ENCODE results near the gene WWOX.

Gene WWOX

DNA sequence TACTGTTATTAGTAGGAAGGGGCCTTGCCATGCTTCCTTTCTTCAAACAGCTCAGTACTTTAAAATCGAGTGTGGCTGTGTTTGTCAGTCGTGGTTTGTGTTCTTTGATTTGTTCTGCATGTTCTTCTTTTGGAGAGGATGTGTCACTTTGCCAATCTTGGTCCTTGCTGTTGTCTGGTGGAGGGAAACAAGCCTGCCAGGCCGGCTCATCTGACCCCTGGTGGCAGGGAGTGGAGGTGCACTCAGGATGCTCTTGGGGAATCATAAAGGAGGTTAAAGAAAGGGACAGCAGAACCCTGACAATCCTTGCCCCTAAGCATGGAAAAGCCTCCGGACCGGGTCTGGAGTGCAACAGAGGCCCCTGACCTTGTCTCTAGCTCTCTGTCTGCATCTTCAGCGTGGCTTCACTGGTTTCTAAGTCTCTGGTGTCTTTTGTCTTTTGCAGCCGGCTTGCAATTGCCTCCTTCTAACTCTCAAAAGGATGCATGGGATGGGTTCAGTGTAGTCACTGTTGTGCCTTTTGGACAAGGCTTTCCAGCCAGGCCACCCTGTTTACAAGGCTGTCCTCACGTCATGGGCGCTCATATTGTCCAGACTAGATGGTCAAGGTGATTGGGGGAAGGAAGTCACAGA, 135.8 kb downstream of the WWOX start:
- H3K9ac ChIP-seq (ENCODE audit: low read length): no peak overlapping the region
- no peaks in the 10 kb centered on the region for H3K36me3 ChIP-seq (ENCODE audit: control insufficient read depth in 1 of 2, insufficient read depth in 2 of 2, low read length in 2 of 2)
- DNase-seq: peak; percentile 52 to 88
- no peak overlapping the region for H3K18ac ChIP-seq (ENCODE audit: low read length)
- H2AK5ac ChIP-seq (ENCODE audit: low read length): no peak overlapping the region
- H3K27ac ChIP-seq (ENCODE audit: low read depth, low read length): no peak overlapping the region
- WGBS (ENCODE audit: extremely low coverage, insufficient coverage, insufficient read length): no CpG with 5 or more reads among the region's 9 CpGs
- no peak overlapping the region for H2BK120ac ChIP-seq (ENCODE audit: insufficient read depth, low read length, poor library complexity)
- no peak overlapping the region for H3K4ac ChIP-seq (ENCODE audit: low read depth, low read length)
- no peak overlapping the region for H2AFZ ChIP-seq (ENCODE audit: insufficient read depth, low read length, poor library complexity)
- no peak overlapping the region for H4K12ac ChIP-seq (ENCODE audit: low read depth, low read length)
- no peak overlapping the region for H4K8ac ChIP-seq (ENCODE audit: low read depth, low read length)
- H3K4me1 ChIP-seq (ENCODE audit: control insufficient read depth in 1 of 2, insufficient read depth in 2 of 2, low read length in 2 of 2): peaks cover 0 to 1% of the 10 kb centered on the region in 2 experiments
- H3K4me2 ChIP-seq (ENCODE audit: low read length): no peak overlapping the region
- H4K91ac ChIP-seq (ENCODE audit: low read depth, low read length): no peak overlapping the region
- no peak overlapping the region for H3K4me3 ChIP-seq (ENCODE audit: low read depth, low read length)
- no peak overlapping the region for H3K14ac ChIP-seq (ENCODE audit: low read length)
- H3K79me1 ChIP-seq (ENCODE audit: low read length): no peaks in the 10 kb centered on the region
- no peak overlapping the region for H2BK5ac ChIP-seq (ENCODE audit: low read depth, low read length, poor library complexity)
- no peaks in the 10 kb centered on the region for H3K9me3 ChIP-seq (ENCODE audit: insufficient read depth, low read depth, low read length)
- no peaks in the 10 kb centered on the region for H3K27me3 ChIP-seq (ENCODE audit: insufficient read depth, low read length)
- H3K23ac ChIP-seq (ENCODE audit: low read length): no peak overlapping the region
- H3K79me2 ChIP-seq (ENCODE audit: control insufficient read depth, insufficient read depth, low read length, poor library complexity): no peaks in the 10 kb centered on the region
- no peak overlapping the region for H2BK12ac ChIP-seq (ENCODE audit: low read length)

DNA sequence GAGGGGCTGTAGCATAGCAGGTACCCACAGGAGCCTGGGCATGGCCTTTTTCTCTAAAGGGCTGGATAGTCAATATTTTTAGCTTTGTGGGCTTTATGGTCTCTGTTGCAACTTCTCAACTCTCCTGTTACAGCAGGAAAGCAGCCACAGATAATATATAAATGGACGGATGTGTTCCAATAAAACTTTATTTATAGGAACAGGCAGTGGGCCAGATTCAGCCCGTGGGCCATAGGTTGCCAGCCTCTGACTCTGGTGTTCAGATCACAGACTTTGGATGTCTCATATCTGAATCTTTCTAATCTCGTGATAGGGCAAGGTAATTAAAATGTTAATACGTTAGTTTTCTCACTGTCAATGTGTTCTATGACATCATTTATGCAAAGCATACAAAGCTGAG, 136.4 kb downstream of the WWOX start:
- H3K4me1 ChIP-seq (ENCODE audit: control insufficient read depth in 1 of 2, insufficient read depth in 2 of 2, low read length in 2 of 2): peaks cover 0 to 2% of the 10 kb centered on the region in 2 experiments
- no CpG with 5 or more reads among the region's 4 CpGs for WGBS (ENCODE audit: extremely low coverage, insufficient coverage, insufficient read length)
- DNase-seq: no peak

DNA sequence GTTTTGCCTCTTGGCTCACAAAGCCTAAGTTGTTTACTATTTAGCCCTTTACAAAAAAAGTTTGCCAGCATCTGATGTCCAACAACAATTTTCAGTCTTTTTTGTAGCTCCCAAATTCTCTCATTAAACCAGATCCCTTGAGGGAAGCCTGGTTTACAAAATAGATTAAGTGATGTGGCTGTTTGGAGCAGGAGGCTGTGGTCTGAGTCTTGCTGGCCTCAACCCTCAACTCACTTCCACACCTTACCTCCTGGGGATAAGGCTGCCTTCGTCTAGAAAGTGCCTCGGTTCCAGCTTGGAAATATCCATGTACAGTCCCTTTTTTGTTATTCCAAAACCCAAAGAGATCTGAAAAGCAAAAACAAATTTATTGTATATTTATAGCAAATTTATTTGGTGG, 138.4 kb downstream of the WWOX start:
- no peak overlapping the region for H3K9ac ChIP-seq (ENCODE audit: low read length)
- H3K14ac ChIP-seq (ENCODE audit: low read length): no peak overlapping the region
- no peaks in the 10 kb centered on the region for H3K9me3 ChIP-seq (ENCODE audit: insufficient read depth, low read depth, low read length)
- H3K4ac ChIP-seq (ENCODE audit: low read depth, low read length): no peak overlapping the region
- H2BK120ac ChIP-seq (ENCODE audit: insufficient read depth, low read length, poor library complexity): no peak overlapping the region
- DNase-seq: no peak
- H3K4me3 ChIP-seq (ENCODE audit: low read depth, low read length): no peak overlapping the region
- H4K8ac ChIP-seq (ENCODE audit: low read depth, low read length): no peak overlapping the region
- no CpG with 5 or more reads among the region's 2 CpGs for WGBS (ENCODE audit: extremely low coverage, insufficient coverage, insufficient read length)
- H4K12ac ChIP-seq (ENCODE audit: low read depth, low read length): no peak overlapping the region
- H2BK5ac ChIP-seq (ENCODE audit: low read depth, low read length, poor library complexity): no peak overlapping the region
- no peak overlapping the region for H2AFZ ChIP-seq (ENCODE audit: insufficient read depth, low read length, poor library complexity)
- H3K18ac ChIP-seq (ENCODE audit: low read length): no peak overlapping the region
- H3K79me1 ChIP-seq (ENCODE audit: low read length): no peaks in the 10 kb centered on the region
- no peak overlapping the region for H3K27ac ChIP-seq (ENCODE audit: low read depth, low read length)
- no peaks in the 10 kb centered on the region for H3K79me2 ChIP-seq (ENCODE audit: control insufficient read depth, insufficient read depth, low read length, poor library complexity)
- no peaks in the 10 kb centered on the region for H3K27me3 ChIP-seq (ENCODE audit: insufficient read depth, low read length)
- H3K23ac ChIP-seq (ENCODE audit: low read length): no peak overlapping the region
- no peak overlapping the region for H2AK5ac ChIP-seq (ENCODE audit: low read length)
- H3K4me2 ChIP-seq (ENCODE audit: low read length): no peak overlapping the region
- H3K4me1 ChIP-seq (ENCODE audit: control insufficient read depth in 1 of 2, insufficient read depth in 2 of 2, low read length in 2 of 2): peaks cover 0 to 2% of the 10 kb centered on the region in 2 experiments
- H2BK12ac ChIP-seq (ENCODE audit: low read length): no peak overlapping the region
- no peaks in the 10 kb centered on the region for H3K36me3 ChIP-seq (ENCODE audit: control insufficient read depth in 1 of 2, insufficient read depth in 2 of 2, low read length in 2 of 2)
- no peak overlapping the region for H4K91ac ChIP-seq (ENCODE audit: low read depth, low read length)

More for the DNA sequence above, 136.4 kb downstream of the WWOX start:
- Histone ChIP-seq H3K27ac (ENCODE audit: low read depth, low read length) (no peak overlapping the region), H3K79me2 (ENCODE audit: control insufficient read depth, insufficient read depth, low read length, poor library complexity) (no peaks in the 10 kb centered on the region), H3K9me3 (ENCODE audit: insufficient read depth, low read depth, low read length) (no peaks in the 10 kb centered on the region), H2BK5ac (ENCODE audit: low read depth, low read length, poor library complexity) (no peak overlapping the region), H3K9ac (ENCODE audit: low read length) (no peak overlapping the region), H3K14ac (ENCODE audit: low read length) (no peak overlapping the region), H4K12ac (ENCODE audit: low read depth, low read length) (no peak overlapping the region), H4K91ac (ENCODE audit: low read depth, low read length) (no peak overlapping the region), H3K36me3 (ENCODE audit: control insufficient read depth in 1 of 2, insufficient read depth in 2 of 2, low read length in 2 of 2) (no peaks in the 10 kb centered on the region), H3K4me3 (ENCODE audit: low read depth, low read length) (no peak overlapping the region), H2AFZ (ENCODE audit: insufficient read depth, low read length, poor library complexity) (no peak overlapping the region), H3K79me1 (ENCODE audit: low read length) (no peaks in the 10 kb centered on the region), H3K23ac (ENCODE audit: low read length) (no peak overlapping the region), H3K18ac (ENCODE audit: low read length) (no peak overlapping the region), H4K8ac (ENCODE audit: low read depth, low read length) (no peak overlapping the region), H2BK120ac (ENCODE audit: insufficient read depth, low read length, poor library complexity) (no peak overlapping the region), H2AK5ac (ENCODE audit: low read length) (no peak overlapping the region), H3K4ac (ENCODE audit: low read depth, low read length) (no peak overlapping the region), H3K4me2 (ENCODE audit: low read length) (no peak overlapping the region), H3K27me3 (ENCODE audit: insufficient read depth, low read length) (no peaks in the 10 kb centered on the region), H2BK12ac (ENCODE audit: low read length) (no peak overlapping the region)

DNA sequence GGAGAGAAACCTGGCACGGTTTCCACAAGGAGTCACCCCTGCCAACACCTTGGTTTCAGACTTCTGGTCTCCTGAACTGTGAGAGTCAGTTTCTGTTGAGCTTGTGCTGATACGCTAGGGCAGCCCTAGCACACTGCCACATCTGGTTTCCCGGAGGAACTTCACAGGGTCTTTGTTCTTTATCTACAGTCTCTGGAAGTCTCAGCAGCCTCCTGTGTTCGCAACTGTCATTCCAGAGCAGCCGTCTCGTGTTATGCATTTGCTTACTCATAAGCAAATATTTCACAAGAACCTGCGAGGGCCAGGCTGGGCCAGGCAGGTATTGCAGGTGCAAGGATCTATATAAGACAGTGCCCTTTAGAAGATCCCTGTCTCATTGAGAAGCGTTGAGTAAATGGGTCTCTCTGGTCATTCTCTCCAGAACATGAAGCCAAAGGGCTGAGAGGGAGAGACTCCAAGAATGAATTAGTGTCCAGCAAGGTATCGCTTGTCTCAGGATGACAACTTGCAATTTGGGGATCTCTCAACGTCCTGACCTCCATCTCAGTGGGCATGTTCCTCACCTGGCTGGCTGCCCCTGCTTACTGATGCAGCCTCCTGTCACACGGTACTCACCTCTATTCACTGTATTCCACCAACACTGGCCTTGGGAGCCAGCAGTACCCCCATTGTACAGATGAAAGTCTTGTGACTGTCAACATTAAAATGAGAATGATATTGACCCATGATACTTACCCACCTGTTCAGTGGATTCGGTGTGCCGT, 141.2 kb downstream of the WWOX start:
- Histone ChIP-seq H2BK5ac (ENCODE audit: low read depth, low read length, poor library complexity) (no peak overlapping the region), H3K9ac (ENCODE audit: low read length) (no peak overlapping the region), H4K12ac (ENCODE audit: low read depth, low read length) (no peak overlapping the region), H3K23ac (ENCODE audit: low read length) (no peak overlapping the region), H3K27me3 (ENCODE audit: insufficient read depth, low read length) (no peaks in the 10 kb centered on the region), H3K9me3 (ENCODE audit: insufficient read depth, low read depth, low read length) (no peaks in the 10 kb centered on the region), H3K79me2 (ENCODE audit: control insufficient read depth, insufficient read depth, low read length, poor library complexity) (no peaks in the 10 kb centered on the region), H3K4me1 (ENCODE audit: control insufficient read depth in 1 of 2, insufficient read depth in 2 of 2, low read length in 2 of 2) (peaks cover 0 to 4% of the 10 kb centered on the region in 2 experiments), H4K8ac (ENCODE audit: low read depth, low read length) (no peak overlapping the region), H3K36me3 (ENCODE audit: control insufficient read depth in 1 of 2, insufficient read depth in 2 of 2, low read length in 2 of 2) (no peaks in the 10 kb centered on the region), H3K27ac (ENCODE audit: low read depth, low read length) (no peak overlapping the region), H4K91ac (ENCODE audit: low read depth, low read length) (no peak overlapping the region), H3K18ac (ENCODE audit: low read length) (no peak overlapping the region), H3K4me3 (ENCODE audit: low read depth, low read length) (no peak overlapping the region), H3K4me2 (ENCODE audit: low read length) (no peak overlapping the region), H3K79me1 (ENCODE audit: low read length) (no peaks in the 10 kb centered on the region), H3K14ac (ENCODE audit: low read length) (no peak overlapping the region), H2AFZ (ENCODE audit: insufficient read depth, low read length, poor library complexity) (no peak overlapping the region), H2BK120ac (ENCODE audit: insufficient read depth, low read length, poor library complexity) (no peak overlapping the region), H3K4ac (ENCODE audit: low read depth, low read length) (no peak overlapping the region), H2AK5ac (ENCODE audit: low read length) (no peak overlapping the region), H2BK12ac (ENCODE audit: low read length) (no peak overlapping the region)
- peak; percentile 80 to 87 for DNase-seq
- no CpG with 5 or more reads among the region's 13 CpGs for WGBS (ENCODE audit: extremely low coverage, insufficient coverage, insufficient read length)
